GM19395 (cell line): Measurements from ENCODE around the gene VEPH1.
A peak's percentile ranks its signal among the peaks of the same experiment; 100 is the strongest.

Source experiments
- ATAC-seq: cut with Tn5 transposase; IDR thresholded peaks from one replicate; pipeline ENCODE4 v1.9.1; 2021; ENCODE audit warnings: mild to moderate bottlenecking, moderate library complexity; ENCODE audit not compliant: unreplicated experiment

Gene VEPH1

DNA sequence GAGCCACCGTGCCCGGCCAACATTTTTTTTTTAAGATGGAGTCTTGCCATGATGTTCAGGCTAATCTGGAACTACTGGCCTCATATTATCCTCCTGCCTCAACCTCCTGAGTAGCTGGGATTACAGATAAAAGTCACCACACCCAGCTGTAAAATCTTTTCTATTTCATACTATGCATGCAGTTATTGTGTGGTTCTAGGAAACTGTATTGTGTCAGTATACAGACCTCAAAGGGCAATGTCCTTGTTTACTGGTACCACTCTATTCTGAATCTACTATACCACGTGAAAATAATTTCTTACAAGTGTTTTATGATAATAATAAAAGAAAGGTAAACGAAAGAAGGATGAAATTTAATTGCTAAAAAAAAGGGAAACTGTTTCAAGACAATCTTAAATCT lies 190.0 kb downstream of the VEPH1 start:
- no peak for ATAC-seq

DNA sequence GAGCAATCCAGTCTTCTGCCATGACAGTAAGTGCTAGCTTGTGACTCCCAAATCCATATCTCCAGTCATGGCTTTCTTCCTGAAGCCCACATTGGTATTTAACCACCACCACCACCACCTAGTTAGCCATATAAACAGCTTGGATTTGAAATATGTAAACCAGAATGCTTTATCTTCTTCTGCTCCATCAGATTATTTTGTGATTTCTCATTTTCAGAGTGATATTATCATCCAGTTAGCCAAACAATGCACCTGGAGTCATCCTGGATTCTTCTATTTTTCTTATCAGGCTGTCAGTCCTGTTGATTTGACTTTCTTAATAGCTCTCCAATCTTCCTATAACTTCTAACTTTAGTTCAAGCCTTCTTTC lies 190.9 kb downstream of the VEPH1 start:
- ATAC-seq = no peak

GRCh38 chr3:157311633-157312375 lies 191.4 kb downstream of the VEPH1 start:
- no peak for ATAC-seq

DNA sequence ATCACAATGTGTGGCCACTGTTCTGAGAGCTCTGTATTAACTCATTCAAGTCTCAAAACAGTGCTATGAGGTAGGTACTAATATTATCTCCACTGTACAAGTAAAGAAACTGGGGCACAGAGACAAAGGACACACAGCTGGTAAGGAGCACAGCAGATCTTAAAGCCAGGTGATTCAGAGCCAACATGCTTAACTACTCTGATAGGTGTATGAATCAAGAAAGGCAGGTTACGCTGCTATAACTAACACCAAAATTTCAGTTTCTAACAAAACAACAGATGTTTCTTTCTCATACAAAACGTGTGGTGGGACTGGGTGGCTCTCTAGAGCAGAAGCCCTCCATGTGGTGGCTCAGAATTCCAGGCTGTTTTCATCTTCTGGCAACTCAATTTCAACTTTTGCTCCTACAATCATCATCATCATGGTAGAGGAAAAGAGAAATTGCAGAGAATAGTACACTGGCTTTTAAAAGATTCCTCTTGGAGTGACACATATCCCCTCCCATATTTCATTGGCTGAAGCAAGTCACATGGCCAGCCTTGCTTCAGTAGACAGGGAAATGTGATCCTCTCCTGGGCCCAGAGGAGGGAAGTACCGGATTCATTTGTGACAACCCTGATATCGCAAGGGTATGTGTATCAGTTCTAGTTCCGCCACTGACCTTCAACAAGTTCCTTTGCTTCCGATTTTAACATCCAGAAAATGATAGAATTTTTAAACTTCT lies 192.7 kb downstream of the VEPH1 start:
- ATAC-seq = peak; percentile 65

- ATAC-seq = no peak
Measured at GRCh38 chr3:157306502-157306901, 196.7 kb downstream of the VEPH1 start.

GRCh38 chr3:157305392-157305791 lies 197.8 kb downstream of the VEPH1 start:
- no peak for ATAC-seq

DNA sequence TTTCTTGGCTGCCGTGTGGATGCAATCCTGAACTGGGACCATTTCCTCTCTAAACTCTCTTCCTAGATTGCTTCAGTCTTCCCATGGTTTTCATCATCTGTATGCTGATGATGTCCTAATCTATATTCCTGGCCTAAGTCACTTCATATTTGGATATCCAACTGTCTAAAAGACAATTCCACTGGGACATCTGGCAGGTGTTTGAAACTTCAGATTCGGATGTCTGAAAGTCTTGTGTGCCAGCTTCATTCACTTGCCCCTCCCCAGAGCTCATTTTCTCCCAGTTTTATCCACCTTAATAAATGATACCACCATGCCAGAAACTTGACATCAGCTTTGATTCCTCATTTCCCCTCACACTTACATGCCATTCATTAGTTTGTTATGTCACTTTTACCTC lies 201.5 kb downstream of the VEPH1 start:
- no peak for ATAC-seq

GRCh38 chr3:157300981-157301663 lies 202.1 kb downstream of the VEPH1 start:
- ATAC-seq = no peak

DNA sequence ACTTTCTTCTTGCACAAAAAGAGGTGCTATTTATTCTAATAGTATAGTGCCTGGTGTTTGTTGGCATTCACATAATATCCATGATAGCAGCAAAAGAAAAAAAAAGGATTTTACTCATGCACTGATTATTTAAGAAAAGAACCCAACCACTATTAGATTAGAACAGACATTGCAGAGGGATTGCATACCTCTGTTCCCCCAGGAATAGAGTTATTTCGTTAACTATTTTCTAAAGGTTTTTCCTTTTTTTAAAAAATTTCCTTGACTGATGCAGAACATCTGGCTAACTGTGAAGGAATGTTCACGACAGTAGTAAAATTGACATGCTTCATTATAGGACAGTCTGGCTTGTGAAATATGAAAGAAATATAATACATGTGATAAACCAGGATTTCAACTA lies 203.1 kb downstream of the VEPH1 start:
- no peak for ATAC-seq

- ATAC-seq = no peak
Measured at GRCh38 chr3:157297328-157297915, 205.8 kb downstream of the VEPH1 start.

DNA sequence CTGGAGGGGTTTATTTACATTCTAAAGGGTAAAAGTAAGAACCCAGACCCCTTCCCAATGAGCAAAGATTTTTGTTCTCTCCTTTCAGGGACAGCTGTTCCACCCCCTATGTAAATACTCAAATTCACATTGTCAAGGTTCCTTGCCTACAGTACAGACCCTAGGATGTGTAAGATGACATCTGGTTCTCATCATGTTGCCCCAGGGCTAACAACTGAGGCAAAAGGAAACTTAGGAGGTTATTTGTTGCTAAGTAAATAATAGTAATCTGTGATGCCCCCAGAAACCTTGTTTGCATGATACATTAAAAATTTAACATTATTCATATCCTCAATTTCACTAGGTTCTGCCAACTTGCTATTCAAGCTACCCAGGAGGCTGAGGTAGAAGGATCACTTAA lies 208.3 kb downstream of the VEPH1 start:
- no peak for ATAC-seq

- ATAC-seq = no peak
Measured at GRCh38 chr3:157294491-157294890, 208.7 kb downstream of the VEPH1 start.

DNA sequence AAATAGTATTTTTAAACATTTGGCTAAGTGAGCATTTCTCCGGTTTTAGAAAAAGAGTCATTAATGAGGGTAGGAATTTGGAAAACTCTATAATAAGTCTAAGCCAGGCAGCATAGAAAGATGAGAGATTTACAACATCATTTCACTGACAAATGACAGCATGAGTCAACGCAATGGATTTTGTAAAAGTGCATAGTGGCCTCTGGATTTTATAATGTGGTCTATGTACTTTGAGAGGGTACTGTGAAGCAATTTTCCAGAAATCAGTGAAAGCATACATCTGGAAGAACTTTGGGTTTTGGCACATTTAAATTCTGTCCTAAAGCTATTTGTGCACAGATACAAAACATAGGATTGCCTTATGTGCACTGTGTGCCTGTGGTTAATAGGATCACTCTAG lies 212.4 kb downstream of the VEPH1 start:
- ATAC-seq = no peak

- ATAC-seq = no peak
Measured at GRCh38 chr3:157285966-157286365, 217.2 kb downstream of the VEPH1 start.

DNA sequence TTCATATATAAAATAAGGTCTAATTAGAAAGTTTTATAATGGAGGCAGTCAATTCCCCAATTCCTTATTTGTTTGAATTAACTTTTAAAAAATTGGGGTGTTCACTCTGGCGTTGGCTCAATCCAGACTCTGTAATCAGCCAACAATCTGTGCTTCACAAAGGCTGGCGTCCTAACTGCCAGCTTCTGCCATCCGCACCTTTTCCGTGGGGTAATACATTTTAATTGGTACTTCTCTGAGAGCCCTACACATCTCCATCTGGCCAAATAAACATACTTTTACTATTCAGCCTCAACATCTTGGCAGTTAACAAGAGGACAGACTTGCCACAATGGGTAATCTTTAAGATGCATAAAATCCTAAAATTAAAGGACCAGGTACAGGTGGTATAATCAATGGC lies 218.1 kb downstream of the VEPH1 start:
- no peak for ATAC-seq

DNA sequence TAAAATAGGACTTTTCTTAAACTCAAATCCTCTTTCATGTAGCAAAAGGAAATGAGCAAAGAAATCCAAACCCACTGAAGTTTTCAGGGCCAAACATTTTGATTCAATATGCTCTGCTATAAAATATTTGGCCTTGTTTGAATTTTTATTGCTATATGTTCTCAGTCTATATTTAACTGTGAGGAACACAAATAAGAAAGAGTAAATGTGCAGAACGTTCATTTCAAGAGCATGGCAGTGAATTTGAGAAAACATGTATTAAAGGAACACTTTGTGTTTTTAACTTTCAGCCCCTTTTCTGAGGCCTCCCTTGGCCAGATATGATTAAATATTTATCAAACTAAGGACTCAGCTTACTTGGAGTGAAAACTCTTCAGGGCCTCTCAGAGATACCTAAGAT lies 218.5 kb downstream of the VEPH1 start:
- no peak for ATAC-seq

DNA sequence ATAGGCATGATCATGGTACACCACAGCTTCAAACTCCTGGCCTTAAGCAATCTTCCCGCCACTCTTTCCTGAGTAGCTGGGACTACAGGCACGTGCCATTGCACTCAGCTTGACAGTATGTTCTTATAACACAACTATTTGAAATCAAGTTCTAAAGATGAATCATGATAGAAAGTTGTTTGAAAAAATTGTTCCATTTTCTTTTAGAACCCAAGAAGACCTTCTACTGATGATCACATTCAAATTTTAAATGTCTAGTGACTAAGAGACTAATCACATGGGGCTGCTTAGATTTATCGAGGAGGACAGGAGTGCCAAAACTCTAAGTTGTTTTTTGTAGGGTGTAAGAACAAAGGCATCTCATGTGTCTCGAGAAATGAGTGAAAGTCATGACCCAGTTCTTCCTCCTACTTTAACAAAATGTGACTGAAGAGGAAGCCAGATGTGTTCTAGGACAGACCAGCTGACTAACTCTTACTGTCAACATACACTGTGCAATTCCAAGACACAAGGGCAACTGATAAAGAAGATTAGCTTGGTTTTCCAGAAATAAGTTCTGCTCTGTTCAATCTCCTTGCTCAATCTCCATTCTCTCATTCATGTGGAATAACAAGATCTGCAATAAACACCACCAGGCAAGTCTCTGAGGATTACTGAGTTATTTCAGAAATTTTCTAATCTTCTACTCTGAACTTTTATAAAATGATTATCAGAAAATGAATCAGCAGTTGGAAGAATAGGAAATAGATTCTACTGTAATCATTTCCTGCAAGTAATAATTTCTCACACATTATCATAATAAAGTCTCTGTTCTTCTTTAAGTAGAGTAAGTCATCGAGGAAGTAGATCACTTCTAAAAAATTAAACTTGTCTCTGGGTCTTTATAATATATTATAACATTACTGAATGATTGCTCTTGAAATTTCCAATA lies 220.7 kb downstream of the VEPH1 start:
- no peak for ATAC-seq

DNA sequence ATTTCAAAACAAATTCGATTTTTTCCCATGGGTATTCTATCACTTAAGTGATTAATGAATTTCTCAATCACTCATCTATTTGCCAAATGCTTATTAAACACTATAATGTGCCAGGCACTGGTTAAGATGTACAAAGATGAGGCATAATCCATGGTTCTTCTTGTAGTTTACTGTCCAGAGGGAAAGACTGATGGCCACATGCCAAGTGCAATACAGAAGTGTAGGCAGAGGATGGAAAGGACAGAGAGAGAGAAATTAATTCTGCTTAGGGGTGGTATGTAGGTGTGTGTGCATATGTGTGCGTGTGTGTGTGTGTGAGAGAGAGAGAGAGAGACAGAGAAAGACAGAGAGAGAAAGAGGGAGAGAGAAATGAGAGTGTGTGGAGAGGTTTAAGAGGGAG lies 222.4 kb downstream of the VEPH1 start:
- no peak for ATAC-seq

DNA sequence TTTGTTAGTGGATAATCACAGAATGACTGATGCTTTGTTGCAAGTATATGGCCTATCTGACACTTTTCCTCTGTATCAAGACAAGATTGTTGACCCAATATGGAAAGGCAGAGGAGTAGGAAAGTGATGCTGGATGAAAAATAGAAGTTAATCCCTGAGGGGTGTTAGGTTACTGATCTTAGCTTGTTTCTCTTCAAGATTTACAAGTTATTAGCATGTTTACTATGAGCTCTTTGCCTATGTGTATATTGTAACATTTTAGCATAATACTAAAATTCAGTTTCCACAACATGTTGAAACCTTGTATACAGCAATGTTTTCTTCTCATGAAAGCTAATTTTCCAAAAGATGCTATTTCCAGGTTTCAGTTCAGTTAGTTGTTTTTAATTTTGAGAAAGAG lies 222.9 kb downstream of the VEPH1 start:
- no peak for ATAC-seq

DNA sequence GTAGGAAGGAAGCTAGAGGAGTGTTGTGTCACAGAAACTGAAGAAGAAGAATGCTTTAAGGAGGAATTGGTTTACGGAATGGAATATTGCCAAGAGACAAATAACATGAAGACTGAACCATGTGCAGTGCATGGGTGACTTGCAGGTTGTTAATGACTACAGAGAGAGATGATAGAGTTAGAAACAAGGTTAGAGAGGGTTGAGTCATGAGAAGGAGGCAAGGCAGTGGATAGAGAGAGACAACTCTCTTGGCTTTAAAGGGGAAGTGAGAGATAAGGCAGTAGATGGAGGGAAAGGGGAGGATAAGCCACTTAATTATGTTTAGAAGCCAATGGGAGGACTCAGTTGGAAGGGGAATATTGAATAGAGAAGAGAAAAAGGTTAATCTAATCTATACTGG lies 224.0 kb downstream of the VEPH1 start:
- no peak for ATAC-seq

- ATAC-seq = no peak
Measured at GRCh38 chr3:157276801-157277200, 226.4 kb downstream of the VEPH1 start.
